ENCODE data around the gene MEIOSIN. TPM values are rescaled to one million over a fixed set of nuclear protein-coding genes. Genes with fewer than 3 reads are reported as not detected.

The MEIOSIN gene, protein sequence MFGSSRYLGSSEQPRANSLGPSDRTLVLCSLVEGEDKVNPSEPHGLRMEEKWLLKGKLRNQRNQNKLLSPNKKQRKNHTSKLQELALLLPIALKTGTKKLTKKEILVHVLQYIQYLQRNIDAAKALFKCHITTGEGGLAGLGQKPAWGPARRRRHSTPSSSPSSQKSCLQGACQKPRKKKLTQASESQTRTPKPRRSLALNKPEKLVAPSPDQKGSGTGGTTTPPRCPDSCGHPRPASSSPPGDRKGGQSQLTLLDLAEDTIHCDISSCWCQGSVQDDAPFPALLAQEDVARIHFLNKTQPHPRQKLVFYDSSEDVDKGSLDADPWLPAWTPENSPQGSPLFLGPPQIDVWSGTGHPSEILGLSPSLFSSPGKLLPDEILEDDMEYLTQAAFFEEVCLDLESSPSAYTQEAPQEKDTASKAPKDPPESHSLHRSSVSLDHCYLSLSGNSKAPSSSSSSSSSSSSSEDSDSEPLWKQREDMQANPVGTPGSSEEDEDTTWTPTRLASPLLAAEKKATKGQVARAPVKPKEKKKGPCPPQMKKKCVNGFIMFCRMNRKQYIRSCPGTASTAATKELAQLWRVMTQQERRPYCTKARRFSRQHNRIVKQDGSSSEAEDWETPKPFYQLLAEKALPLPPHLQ
- total RNA-seq (2022; extraction: Qiagen RNA extraction): 0.06 to 0.08 TPM (median 0.07 TPM) in 4 of 5 replicates, not detected in the other

DNA sequence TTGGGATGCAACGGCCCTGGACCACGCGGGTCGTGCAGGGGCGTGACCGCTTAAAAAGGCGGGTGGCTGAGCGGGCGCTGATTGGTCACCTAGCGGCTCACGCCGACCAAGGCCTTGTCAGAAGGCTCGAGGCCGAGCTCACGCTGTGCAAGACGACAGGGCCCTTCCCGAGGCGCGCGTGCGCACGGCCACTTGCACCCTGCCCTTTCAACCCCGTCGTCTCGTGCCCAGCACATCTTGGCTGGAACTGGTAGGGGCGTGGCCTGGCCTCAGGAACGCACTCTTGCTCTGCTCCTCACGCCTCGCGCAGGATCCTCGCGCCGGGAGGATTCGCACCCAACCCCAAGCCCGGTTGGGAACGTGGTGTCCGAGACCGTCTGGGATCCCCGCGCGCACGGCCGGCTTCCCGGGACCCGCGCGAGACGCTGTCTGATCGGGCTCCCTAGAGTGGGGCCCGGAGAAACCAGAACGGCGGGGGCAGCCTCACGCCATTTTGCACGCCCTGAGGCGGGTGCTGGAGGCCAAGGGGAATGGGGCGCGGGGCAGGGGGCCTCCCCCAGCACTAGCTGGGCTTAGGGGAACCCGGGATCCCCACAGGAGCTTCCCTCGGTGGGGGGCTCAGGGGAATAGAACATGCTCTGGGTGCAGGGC is at the start of gene MEIOSIN:
TSS of gene MEIOSIN (plus strand) at position 280 of the 651 bp plus-strand sequence. CDS start 1,938 bp downstream, outside the sequence.

DNA sequence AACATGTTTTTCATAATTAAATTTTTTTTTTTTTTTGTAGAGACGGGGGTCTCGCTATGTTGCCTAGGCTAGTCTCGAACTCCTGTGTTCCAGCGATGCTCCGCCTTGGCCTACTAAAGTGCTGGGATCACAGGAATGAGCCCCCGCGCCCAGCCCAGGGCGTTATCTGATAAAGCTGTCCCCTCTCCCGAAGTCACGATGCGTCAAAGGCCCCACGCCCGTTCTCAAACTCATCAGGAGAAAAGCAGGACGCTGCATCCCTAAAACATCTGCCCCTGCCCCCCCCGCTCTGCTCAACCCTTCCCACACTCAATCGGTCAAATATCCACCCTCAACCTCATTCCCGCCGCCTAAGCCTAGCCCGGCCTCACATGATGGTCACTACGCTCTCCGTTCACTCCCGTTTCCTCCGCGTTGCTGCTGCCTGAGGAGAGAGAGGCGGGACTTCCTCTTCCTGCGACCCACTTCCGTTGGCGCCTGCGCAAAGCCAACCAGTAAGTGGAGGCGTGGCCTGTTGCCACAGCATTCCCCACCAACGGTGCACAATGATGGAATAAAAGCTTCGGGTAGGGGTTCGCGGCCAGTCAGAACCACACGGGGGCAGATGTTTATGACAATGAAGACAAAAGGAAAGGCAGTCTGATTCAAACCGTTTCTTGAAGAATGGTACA is 41.6 kb upstream of the MEIOSIN start, which contains the start of gene SNRPD2:
TSS of gene SNRPD2 (minus strand) at position 438 of the 671 bp plus-strand sequence. CDS start at position 373, 65 bp downstream.

DNA sequence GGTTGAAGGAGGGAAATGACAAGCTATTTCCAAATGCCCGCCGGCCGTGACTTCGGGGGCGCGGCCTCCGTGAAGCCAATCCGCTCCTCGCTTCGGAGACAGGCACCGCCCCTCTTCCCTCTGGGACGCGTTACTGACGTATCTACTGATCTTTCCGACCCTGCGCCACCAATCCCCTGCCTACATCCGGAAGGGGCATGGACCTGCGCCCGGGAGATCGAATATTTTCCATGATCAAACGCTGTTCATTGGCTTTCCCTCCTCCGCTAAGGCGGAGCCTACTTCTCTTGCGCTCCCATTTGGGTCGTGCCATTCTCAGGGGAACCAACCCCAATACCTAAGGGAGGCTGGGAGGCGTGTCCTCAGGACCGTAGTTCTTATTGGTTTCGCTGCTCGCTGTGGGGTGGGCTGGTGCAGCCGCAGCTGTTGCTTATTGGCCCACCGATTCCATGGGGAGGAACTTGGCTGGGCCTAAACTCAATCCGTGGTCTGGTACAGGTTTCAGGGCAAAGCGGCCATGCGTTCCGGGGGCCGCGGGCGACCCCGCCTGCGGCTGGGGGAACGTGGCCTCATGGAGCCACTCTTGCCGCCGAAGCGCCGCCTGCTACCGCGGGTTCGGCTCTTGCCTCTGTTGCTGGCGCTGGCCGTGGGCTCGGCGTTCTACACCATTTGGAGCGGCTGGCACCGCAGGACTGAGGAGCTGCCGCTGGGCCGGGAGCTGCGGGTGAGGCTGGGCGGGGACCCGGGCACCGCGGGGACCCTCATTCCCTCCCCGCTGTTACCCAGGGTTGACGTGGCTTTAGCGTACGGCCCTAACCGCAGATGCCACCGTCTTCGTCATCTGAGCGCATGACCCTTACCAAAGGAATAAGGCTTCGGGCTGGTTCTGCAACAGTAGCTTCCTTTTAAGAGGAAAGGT is 40.8 kb upstream of the MEIOSIN start, which contains the start of gene QPCTL:
TSS of gene QPCTL (plus strand) at position 480 of the 919 bp plus-strand sequence. CDS start at position 518, 38 bp downstream.

DNA sequence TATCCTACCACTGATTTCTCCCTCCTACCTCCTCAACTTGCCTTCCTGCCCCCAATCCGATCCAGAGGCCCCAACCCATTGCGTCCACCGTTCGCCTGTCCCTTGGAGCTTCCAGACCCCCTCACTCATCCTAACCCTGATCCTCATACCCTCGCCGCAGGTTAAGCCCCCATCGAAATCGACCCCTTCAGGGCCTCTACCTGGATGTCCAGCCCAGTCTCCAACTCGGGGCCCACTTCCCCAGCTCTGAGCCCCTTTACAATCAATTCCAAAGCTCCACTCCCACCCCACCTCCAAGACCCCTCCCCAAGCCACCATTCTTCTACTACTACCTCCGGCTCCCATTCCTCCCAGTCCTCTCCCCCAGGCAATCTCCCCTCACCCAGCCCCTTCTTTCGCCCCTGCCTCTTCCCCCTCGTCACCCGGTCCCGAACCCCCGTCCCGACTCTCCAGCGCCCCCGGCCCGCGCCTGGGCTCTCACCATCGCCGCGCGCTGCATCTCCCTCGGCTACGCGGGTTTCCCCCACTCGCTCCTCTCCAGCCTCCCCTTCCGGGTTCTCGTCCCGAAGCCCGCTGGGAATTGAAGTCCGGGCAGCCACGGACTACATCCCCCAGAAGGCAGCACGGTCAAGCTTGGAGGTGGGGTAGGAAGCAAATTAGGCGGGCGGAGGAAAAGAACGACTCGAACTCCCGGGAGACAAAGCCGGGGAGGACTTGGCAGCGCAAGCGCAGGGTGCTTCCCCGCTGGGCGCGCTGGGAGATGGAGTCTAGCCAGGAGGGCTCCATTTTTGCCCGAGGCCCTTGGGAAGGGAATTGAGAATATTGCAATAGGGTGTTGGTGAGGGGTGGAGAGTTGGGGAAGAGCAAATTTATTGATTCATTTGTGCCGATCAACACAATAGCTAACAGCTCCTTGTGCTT is 2.6 kb upstream of the MEIOSIN start, which contains the start of gene FBXO46:
TSS of gene FBXO46 (minus strand) at position 529 of the 921 bp plus-strand sequence. CDS start 17,401 bp downstream, outside the sequence.

DNA sequence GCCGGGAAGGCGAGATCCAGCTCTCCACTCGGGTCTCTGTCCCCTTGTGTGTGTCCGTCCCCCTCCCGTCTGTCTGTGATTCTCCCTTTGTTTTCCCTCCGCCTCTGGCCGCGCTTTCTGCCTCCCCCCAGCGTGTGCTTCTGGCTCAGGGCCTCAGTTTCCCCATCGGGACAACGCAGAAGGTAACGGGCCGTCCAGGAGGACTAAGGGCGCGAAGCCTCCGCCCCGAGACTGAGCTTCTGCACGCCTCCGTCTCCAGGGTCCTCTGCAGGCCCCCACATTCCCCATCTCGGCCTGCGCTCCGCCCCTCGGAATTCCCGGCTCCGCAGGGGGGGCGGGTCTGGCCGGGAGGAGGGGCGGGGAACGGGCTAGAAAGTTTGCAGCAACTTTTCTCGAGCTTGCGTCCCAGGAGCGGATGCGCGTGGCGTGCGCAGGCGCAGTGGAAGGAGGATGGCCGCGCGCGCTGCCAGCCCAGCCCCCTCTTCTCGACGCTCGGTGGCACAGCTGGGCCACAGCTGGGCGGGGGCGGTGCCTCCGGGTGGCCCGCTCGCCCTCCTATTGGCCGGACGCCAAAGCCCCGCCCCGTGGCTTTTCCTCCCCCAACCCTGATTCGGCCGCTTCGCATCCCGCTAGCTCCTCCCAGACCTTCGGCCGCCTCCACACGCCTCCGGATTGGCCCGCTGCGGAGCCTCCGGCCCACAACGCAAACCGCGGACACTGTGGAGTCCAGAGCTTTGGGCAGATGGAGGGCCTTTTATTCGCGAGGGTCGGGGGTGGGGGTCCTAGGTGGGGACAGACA is 35.9 kb downstream of the MEIOSIN start, which contains the start of gene SIX5:
TSS of gene SIX5 (minus strand) at position 269 of the 799 bp plus-strand sequence. CDS start 408 bp downstream, outside the sequence.

DNA sequence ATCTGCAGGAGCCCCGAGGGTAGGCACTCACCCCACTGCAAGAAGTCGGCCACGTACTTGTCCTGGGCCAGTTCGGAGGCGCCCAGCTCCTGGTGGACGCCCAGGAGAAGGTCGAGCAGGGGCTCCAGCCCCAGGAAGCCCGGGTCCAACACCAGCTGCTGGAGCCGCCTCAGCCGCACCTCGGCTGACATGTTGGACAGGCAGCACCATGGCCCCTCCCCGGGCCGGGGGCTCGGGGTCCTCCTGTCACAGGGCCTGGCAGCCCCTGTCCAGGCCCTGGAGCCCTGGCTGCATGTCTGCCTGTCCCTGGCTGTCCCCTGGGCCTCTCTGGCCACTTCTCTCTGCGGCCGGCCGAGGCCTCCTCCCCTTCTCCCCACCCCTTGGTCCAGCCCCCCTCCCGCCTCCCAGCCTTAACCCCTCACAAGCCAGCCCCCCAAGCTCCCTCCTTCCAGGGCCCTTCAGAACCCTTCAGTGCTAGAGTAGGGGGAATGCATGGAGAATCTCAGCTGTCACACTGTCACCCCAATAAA is 49.0 kb downstream of the MEIOSIN start, which contains the start of gene DMPK:
TSS of gene DMPK (minus strand) at position 329 of the 530 bp plus-strand sequence. CDS start at position 191, 138 bp downstream.

DNA sequence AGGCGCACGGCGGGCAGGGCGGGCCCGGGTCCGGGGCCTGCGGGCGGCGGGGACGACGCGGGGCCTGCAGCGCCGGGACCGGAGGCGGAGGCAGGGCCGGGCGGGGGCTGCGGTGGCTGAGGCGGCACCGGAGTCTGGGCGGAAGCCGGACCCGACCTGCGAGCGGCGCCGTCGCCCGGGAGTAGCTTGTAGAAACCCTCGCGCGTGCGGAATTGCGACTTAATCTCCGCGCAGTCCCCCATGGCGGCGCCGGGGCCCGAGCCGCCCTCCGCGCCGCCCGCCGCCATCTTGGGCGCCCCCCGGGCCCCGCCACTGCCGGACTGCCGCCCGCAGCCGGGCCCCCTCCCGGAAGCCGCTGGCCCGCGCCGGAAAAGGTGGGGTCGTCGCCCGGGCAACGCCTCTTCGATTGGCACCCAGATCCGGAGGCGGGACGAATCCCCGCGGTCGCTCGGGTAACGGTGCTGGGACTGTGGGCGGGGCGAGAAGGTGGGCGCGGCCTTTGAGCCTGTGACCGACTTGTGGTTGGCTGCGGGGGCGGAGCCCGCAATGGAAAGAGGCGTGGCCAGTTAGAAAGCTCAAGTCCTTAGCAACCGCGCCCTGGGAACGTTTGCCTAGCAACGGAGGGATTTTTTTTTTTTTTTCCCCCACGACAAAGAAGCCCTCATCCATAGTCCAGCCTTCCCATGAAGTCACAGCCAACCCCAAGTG is 59.4 kb downstream of the MEIOSIN start, which contains the start of gene DMWD:
TSS of gene DMWD (minus strand) at position 376 of the 708 bp plus-strand sequence. CDS start at position 287, 89 bp downstream.

Other genes starting within 250 kb of the MEIOSIN start
- gene RTN2, start 236.4 kb upstream of the MEIOSIN start, total RNA-seq (2022; extraction: Qiagen RNA extraction): 9.0 to 13.7 TPM (median 11.1 TPM) in 5 replicates
- gene PPM1N, start 235.0 kb upstream of the MEIOSIN start, total RNA-seq (2022; extraction: Qiagen RNA extraction): 6.4 to 8.3 TPM (median 7.8 TPM) in 5 replicates
- gene VASP, start 226.0 kb upstream of the MEIOSIN start, total RNA-seq (2022; extraction: Qiagen RNA extraction): 120 to 159 TPM (median 139 TPM) in 5 replicates
- 11.0 to 18.1 TPM (median 16.8 TPM) in 5 replicates for gene OPA3, start 148.6 kb upstream of the MEIOSIN start, total RNA-seq (2022; extraction: Qiagen RNA extraction)
- gene GPR4, start 131.2 kb upstream of the MEIOSIN start, total RNA-seq (2022; extraction: Qiagen RNA extraction): 0.06 to 0.13 TPM (median 0.10 TPM) in 5 replicates
- 19.2 to 28.2 TPM (median 25.7 TPM) in 5 replicates for gene EML2, start 94.0 kb upstream of the MEIOSIN start, total RNA-seq (2022; extraction: Qiagen RNA extraction)
- 1.7 to 4.0 TPM (median 3.3 TPM) in 5 replicates for gene GIPR, start 65.2 kb upstream of the MEIOSIN start, total RNA-seq (2022; extraction: Qiagen RNA extraction)
- gene SNRPD2, start 41.5 kb upstream of the MEIOSIN start, total RNA-seq (2022; extraction: Qiagen RNA extraction): 781 to 943 TPM (median 789 TPM) in 5 replicates
- gene QPCTL, start 40.8 kb upstream of the MEIOSIN start, total RNA-seq (2022; extraction: Qiagen RNA extraction): 6.3 to 10.4 TPM (median 10.2 TPM) in 5 replicates
- 8.8 to 10.7 TPM (median 10.6 TPM) in 5 replicates for gene FBXO46, start 2.5 kb upstream of the MEIOSIN start, total RNA-seq (2022; extraction: Qiagen RNA extraction)
- gene SIX5, start 35.8 kb downstream of the MEIOSIN start, total RNA-seq (2022; extraction: Qiagen RNA extraction): 18.9 to 34.0 TPM (median 32.5 TPM) in 5 replicates
- gene DMPK, start 49.1 kb downstream of the MEIOSIN start, total RNA-seq (2022; extraction: Qiagen RNA extraction): 37.3 to 58.8 TPM (median 54.3 TPM) in 5 replicates
- gene DMWD, start 59.4 kb downstream of the MEIOSIN start, total RNA-seq (2022; extraction: Qiagen RNA extraction): 22.5 to 40.0 TPM (median 39.5 TPM) in 5 replicates
- gene RSPH6A, start 81.9 kb downstream of the MEIOSIN start, total RNA-seq (2022; extraction: Qiagen RNA extraction): not detected in 5 replicates
- 57.1 to 81.7 TPM (median 76.6 TPM) in 5 replicates for gene SYMPK, start 129.7 kb downstream of the MEIOSIN start, total RNA-seq (2022; extraction: Qiagen RNA extraction)
- 0.74 to 1.1 TPM (median 0.83 TPM) in 5 replicates for gene FOXA3, start 130.9 kb downstream of the MEIOSIN start, total RNA-seq (2022; extraction: Qiagen RNA extraction)
- 23.0 to 37.6 TPM (median 37.2 TPM) in 5 replicates for gene IRF2BP1, start 152.7 kb downstream of the MEIOSIN start, total RNA-seq (2022; extraction: Qiagen RNA extraction)
- gene MYPOP, start 169.2 kb downstream of the MEIOSIN start, total RNA-seq (2022; extraction: Qiagen RNA extraction): 6.0 to 10.7 TPM (median 9.9 TPM) in 5 replicates
- not detected in 5 replicates for gene NANOS2, start 181.3 kb downstream of the MEIOSIN start, total RNA-seq (2022; extraction: Qiagen RNA extraction)
- gene NOVA2, start 240.4 kb downstream of the MEIOSIN start, total RNA-seq (2022; extraction: Qiagen RNA extraction): 0.12 to 0.19 TPM (median 0.13 TPM) in 5 replicates